NCI-H2196 treated with DMSO at 0.1 percent for 48 hours (cell line): Measurements from ENCODE around the gene CCDC27.

Source experiments
- DNase-seq: peaks from one replicate; lab custom pipeline; 2025; ENCODE audit not compliant: unreplicated experiment; lab: John Stamatoyannopoulos, UW

CCDC27 gene

GRCh38 chr1:3752400-3752945 is at the start of gene CCDC27:
Gene CCDC27 (plus strand): TSS chr1:3752450. CDS start chr1:3752482, 32 bp downstream.
- DNase-seq, result no peak

GRCh38 chr1:3702528-3702927 is 49.7 kb upstream of the CCDC27 start:
- DNase-seq, result no peak

- no peak for DNase-seq
These were observed 49.1 kb upstream of the CCDC27 start for GRCh38 chr1:3702990-3703728.

- no peak for DNase-seq
These were observed 48.4 kb upstream of the CCDC27 start for GRCh38 chr1:3703786-3704371.

GRCh38 chr1:3705341-3705950 is 46.8 kb upstream of the CCDC27 start:
- DNase-seq, result no peak

- DNase-seq, result no peak
These were observed 45.5 kb upstream of the CCDC27 start for GRCh38 chr1:3706651-3707297.

GRCh38 chr1:3707298-3707938 is 44.8 kb upstream of the CCDC27 start:
- DNase-seq, result no peak

GRCh38 chr1:3707939-3708328 is 44.3 kb upstream of the CCDC27 start:
- no peak for DNase-seq

GRCh38 chr1:3708791-3709190 is 43.5 kb upstream of the CCDC27 start:
- no peak for DNase-seq

- DNase-seq, result no peak
These were observed 42.0 kb upstream of the CCDC27 start for GRCh38 chr1:3710251-3710650.

GRCh38 chr1:3711381-3711779 is 40.9 kb upstream of the CCDC27 start:
- no peak for DNase-seq

GRCh38 chr1:3711780-3712451 is 40.3 kb upstream of the CCDC27 start:
- DNase-seq, result no peak

GRCh38 chr1:3712573-3713535 is 39.4 kb upstream of the CCDC27 start:
- DNase-seq, result no peak

GRCh38 chr1:3713840-3714239 is 38.4 kb upstream of the CCDC27 start:
- no peak for DNase-seq

- DNase-seq, result no peak
These were observed 37.9 kb upstream of the CCDC27 start for GRCh38 chr1:3714284-3714741.

GRCh38 chr1:3714814-3715213 is 37.4 kb upstream of the CCDC27 start:
- no peak for DNase-seq

GRCh38 chr1:3716351-3716750 is 35.9 kb upstream of the CCDC27 start:
- no peak for DNase-seq

- DNase-seq, result peak; percentile 30
These were observed 35.1 kb upstream of the CCDC27 start for GRCh38 chr1:3717041-3717714.
